Immature natural killer cell (primary cell): Measurements from ENCODE around the gene TCP11L2. TPM values are rescaled to one million over a fixed set of nuclear protein-coding genes. Genes with fewer than 3 reads are reported as not detected.
A peak's percentile ranks its signal among the peaks of the same experiment; 100 is the strongest.

ENCODE experiments used
- DNase-seq, 3 donors: peaks; one replicate each; pipeline ENCODE4 v3.0.0; 2022; ENCODE audit warnings: mixed read lengths in 1 of 3
- H3K27ac Mint-ChIP-seq, 6 donors: one replicate each; pipeline ENCODE4 v1.8.0; 2020; ENCODE audit warnings: mixed read lengths in 6 of 6, mild to moderate bottlenecking in 5 of 6, inconsistent platforms in 4 of 6, moderate library complexity in 3 of 6
- H3K27me3 Mint-ChIP-seq, 3 donors: one replicate each; pipeline ENCODE4 v1.8.0; 2020 to 2021; ENCODE audit warnings: low read depth in 3 of 3, mild to moderate bottlenecking in 3 of 3, mixed read lengths in 3 of 3, moderate library complexity in 3 of 3, inconsistent platforms in 1 of 3
- H3K36me3 Mint-ChIP-seq, 3 donors: one replicate each; pipeline ENCODE4 v1.8.0; 2020; ENCODE audit warnings: mixed read lengths in 3 of 3, inconsistent platforms in 2 of 3, mild to moderate bottlenecking in 2 of 3
- H3K4me1 Mint-ChIP-seq, 2 donors: one replicate each; pipeline ENCODE4 v1.8.0; 2020; ENCODE audit warnings: inconsistent platforms in 2 of 2, mild to moderate bottlenecking in 2 of 2, mixed read lengths in 2 of 2, moderate library complexity in 1 of 2
- H3K4me3 Mint-ChIP-seq, 5 donors: one replicate each; pipeline ENCODE4 v1.8.0; 2020; ENCODE audit warnings: mild to moderate bottlenecking in 5 of 5, mixed read lengths in 5 of 5, inconsistent platforms in 3 of 5, moderate library complexity in 3 of 5
- H3K9me3 Mint-ChIP-seq, 6 donors: one replicate each; pipeline ENCODE4 v1.8.0; 2020; ENCODE audit warnings: mild to moderate bottlenecking in 6 of 6, mixed read lengths in 6 of 6, inconsistent platforms in 4 of 6, moderate library complexity in 3 of 6
- polyA plus RNA-seq, 3 donors: library from polyadenylated mRNA; unstranded; fragments of 300-500 nt; fragmentation: Illumina TruSeq; gene quantifications; one replicate each; pipeline ENCODE4 v1.2.3, GENCODE V29; 2021

The TCP11L2 gene
- 10 to 100 TPM; 11.0 to 20.4 (median 18.1) TPM for polyA plus RNA-seq

- peak within 1 kb of the TSS; percentile 98 to 100 (median 99) for H3K27ac Mint-ChIP-seq
- peak within 1 kb of the TSS; percentile 92 to 97 (median 94) for H3K4me3 Mint-ChIP-seq
- H3K27me3 Mint-ChIP-seq, result peaks cover 15 to 20% (median 18%) of the 10 kb centered on the region in 3 donors
Observed at GRCh38 chr12:106302401-106303201, at the start of gene TCP11L2. Gene TCP11L2, plus strand, starts transcription at chr12:106302733. Its CDS starts 8,343 bp downstream, at chr12:106311076.

DNA sequence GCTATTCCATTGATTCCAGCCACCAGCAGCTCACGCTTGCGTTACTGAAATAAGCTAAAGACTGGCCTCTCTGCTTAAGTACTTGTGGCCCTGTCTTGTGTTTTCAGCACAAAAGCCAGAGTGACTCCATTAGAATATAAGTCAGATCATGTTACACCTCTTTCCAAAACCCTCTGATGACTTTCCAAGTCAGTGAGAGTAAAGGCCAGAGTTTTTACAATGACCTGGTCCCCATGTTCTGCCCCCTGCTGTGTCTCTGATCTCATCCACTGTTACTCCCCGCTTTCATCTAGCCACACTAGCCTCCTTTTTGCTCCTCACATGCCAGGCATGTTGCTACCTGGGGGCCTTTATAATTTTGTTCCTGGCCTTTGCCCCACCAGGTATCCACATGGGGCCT is 47.8 kb upstream of the TCP11L2 start:
- Mint-ChIP-seq H3K27me3 (no peaks in the 10 kb centered on the region), H3K4me1 (no peaks in the 10 kb centered on the region), H3K27ac (no peak overlapping the region), H3K4me3 (no peak overlapping the region), H3K9me3 (no peaks in the 10 kb centered on the region), H3K36me3 (no peaks in the 10 kb centered on the region)
- DNase-seq, result no peak

More at GRCh38 chr12:106302401-106303201, at the start of gene TCP11L2:
- Mint-ChIP-seq H3K9me3 (no peaks in the 10 kb centered on the region), H3K36me3 (no peaks in the 10 kb centered on the region), H3K4me1 (peaks cover 40 to 56% of the 10 kb centered on the region in 2 donors)
- peak; percentile 90 to 93 (median 92) for DNase-seq

DNA sequence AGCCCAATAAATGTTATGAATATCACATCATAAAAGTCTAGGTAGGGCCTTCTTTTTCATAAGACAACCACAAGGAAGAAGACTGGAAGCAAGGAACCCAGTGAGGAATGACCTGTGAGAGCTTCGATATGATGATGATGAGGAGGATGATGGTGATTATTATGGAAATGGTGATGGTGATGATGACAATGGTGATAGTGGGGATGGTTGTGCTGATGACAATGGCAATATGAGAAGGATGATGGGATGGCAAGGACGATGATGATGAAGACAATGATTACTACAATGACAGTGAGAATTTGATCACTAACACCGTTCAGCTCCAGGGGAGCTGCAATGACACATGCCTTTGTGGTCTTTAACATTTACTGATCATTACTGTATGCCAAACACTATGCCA is 47.0 kb upstream of the TCP11L2 start:
- no peak overlapping the region for H3K4me3 Mint-ChIP-seq
- no peaks in the 10 kb centered on the region for H3K36me3 Mint-ChIP-seq
- no peaks in the 10 kb centered on the region for H3K27me3 Mint-ChIP-seq
- H3K4me1 Mint-ChIP-seq, result no peaks in the 10 kb centered on the region
- no peaks in the 10 kb centered on the region for H3K9me3 Mint-ChIP-seq
- H3K27ac Mint-ChIP-seq, result no peak overlapping the region
- DNase-seq, result no peak

DNA sequence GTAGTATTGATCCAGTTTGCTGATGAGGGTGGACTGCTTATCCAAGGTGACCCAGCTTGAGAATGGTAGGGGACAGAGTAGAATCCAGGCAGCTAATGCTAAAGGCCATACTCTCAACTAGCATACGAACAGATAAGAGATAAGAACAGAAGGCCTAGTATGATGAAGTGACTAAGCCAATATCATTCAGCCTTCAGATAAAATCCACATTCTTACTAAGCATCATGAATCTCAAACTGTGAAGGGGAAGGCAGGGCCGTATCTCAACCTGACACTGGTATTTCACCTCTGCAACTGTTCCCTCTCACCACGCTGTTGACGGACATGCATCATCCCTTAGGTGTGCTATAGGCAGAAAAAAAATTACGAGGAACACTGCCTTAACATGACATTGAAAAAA is 46.6 kb upstream of the TCP11L2 start:
- Mint-ChIP-seq H3K9me3 (no peaks in the 10 kb centered on the region), H3K27ac (no peak overlapping the region), H3K4me1 (no peaks in the 10 kb centered on the region), H3K36me3 (no peaks in the 10 kb centered on the region), H3K4me3 (no peak overlapping the region), H3K27me3 (no peaks in the 10 kb centered on the region)
- no peak for DNase-seq

DNA sequence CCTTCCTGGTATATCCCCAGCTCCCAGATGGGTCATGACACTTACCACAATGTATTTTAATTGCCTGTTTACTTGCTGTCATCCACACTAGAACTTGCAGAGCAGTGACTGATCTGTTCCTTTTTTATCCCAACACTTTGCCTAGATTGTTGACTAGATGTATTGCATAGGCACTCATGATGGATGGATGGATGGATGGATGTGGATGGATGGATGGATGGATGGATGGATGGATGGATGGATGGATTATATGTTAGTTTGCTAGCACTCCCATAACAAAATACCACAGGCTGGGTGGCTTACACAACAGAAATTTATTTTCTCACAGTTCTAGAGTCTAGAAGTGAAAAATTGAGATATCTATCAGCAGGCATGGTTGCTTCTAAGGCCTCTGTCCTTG is 46.0 kb upstream of the TCP11L2 start:
- no peaks in the 10 kb centered on the region for H3K27me3 Mint-ChIP-seq

DNA sequence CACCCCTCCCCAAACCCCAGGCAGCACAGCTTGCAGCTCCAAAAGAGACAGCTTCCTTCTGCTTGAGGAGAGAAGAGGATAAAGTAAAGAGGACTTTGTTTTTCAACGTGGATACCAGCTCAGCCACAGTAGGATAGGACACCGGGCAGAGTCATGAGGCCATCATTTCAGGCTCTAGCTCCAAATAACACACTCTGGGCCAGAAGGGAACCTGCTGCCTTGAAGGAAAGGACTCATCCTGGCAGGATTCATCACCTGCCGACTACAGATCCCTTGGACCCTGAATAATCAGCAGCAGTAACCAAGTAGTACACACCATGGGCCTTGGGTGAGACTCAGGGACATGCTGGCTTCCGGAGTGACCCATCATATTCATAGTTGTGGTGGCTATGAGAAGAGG is 44.3 kb upstream of the TCP11L2 start:
- no peaks in the 10 kb centered on the region for H3K36me3 Mint-ChIP-seq
- DNase-seq, result no peak
- no peak overlapping the region for H3K4me3 Mint-ChIP-seq
- H3K9me3 Mint-ChIP-seq, result peaks cover 0 to 2% (median 0%) of the 10 kb centered on the region in 6 donors
- H3K27me3 Mint-ChIP-seq, result peaks cover 0 to 2% (median 1%) of the 10 kb centered on the region in 3 donors
- H3K27ac Mint-ChIP-seq, result no peak overlapping the region
- no peaks in the 10 kb centered on the region for H3K4me1 Mint-ChIP-seq

More for the DNA sequence above, 46.0 kb upstream of the TCP11L2 start:
- no peaks in the 10 kb centered on the region for H3K4me1 Mint-ChIP-seq
- no peak overlapping the region for H3K4me3 Mint-ChIP-seq
- DNase-seq, result no peak
- peaks cover 0 to under 1% (median 0%) of the 10 kb centered on the region in 6 donors for H3K9me3 Mint-ChIP-seq
- H3K27ac Mint-ChIP-seq, result no peak overlapping the region
- H3K36me3 Mint-ChIP-seq, result no peaks in the 10 kb centered on the region

GRCh38 chr12:106258935-106259334 is 43.6 kb upstream of the TCP11L2 start:
- H3K36me3 Mint-ChIP-seq, result no peaks in the 10 kb centered on the region
- H3K9me3 Mint-ChIP-seq, result peaks cover 0 to 4% (median 0%) of the 10 kb centered on the region in 6 donors
- no peak overlapping the region for H3K27ac Mint-ChIP-seq
- no peak overlapping the region for H3K4me3 Mint-ChIP-seq
- H3K4me1 Mint-ChIP-seq, result no peaks in the 10 kb centered on the region
- H3K27me3 Mint-ChIP-seq, result peaks cover 0 to 5% (median 2%) of the 10 kb centered on the region in 3 donors
- DNase-seq, result no peak

GRCh38 chr12:106265116-106265515 is 37.4 kb upstream of the TCP11L2 start:
- peaks cover 0 to 26% (median 7%) of the 10 kb centered on the region in 3 donors for H3K27me3 Mint-ChIP-seq

GRCh38 chr12:106267535-106267934 is 35.0 kb upstream of the TCP11L2 start:
- DNase-seq, result no peak
- no peak overlapping the region for H3K27ac Mint-ChIP-seq
- H3K4me3 Mint-ChIP-seq, result no peak overlapping the region
- peaks cover 0 to 26% (median 5%) of the 10 kb centered on the region in 3 donors for H3K27me3 Mint-ChIP-seq
- no peaks in the 10 kb centered on the region for H3K4me1 Mint-ChIP-seq
- H3K9me3 Mint-ChIP-seq, result peaks cover 0 to 3% (median 0%) of the 10 kb centered on the region in 6 donors
- no peaks in the 10 kb centered on the region for H3K36me3 Mint-ChIP-seq

More at GRCh38 chr12:106265116-106265515, 37.4 kb upstream of the TCP11L2 start:
- DNase-seq, result no peak
- no peak overlapping the region for H3K4me3 Mint-ChIP-seq
- H3K9me3 Mint-ChIP-seq, result peaks cover 0 to 4% (median 0%) of the 10 kb centered on the region in 6 donors
- H3K36me3 Mint-ChIP-seq, result no peaks in the 10 kb centered on the region
- H3K4me1 Mint-ChIP-seq, result no peaks in the 10 kb centered on the region
- no peak overlapping the region for H3K27ac Mint-ChIP-seq

GRCh38 chr12:106269150-106269771 is 33.3 kb upstream of the TCP11L2 start:
- Mint-ChIP-seq H3K4me1 (no peaks in the 10 kb centered on the region), H3K36me3 (no peaks in the 10 kb centered on the region), H3K9me3 (no peaks in the 10 kb centered on the region), H3K27ac (no peak overlapping the region), H3K4me3 (no peak overlapping the region), H3K27me3 (peaks cover 0 to 21% (median 5%) of the 10 kb centered on the region in 3 donors)
- DNase-seq, result no peak

- H3K36me3 Mint-ChIP-seq, result no peaks in the 10 kb centered on the region
- no peaks in the 10 kb centered on the region for H3K9me3 Mint-ChIP-seq
- no peak overlapping the region for H3K27ac Mint-ChIP-seq
- peaks cover 0 to 7% (median 6%) of the 10 kb centered on the region in 3 donors for H3K27me3 Mint-ChIP-seq
- H3K4me1 Mint-ChIP-seq, result no peaks in the 10 kb centered on the region
- no peak for DNase-seq
- H3K4me3 Mint-ChIP-seq, result no peak overlapping the region
Observed at GRCh38 chr12:106271575-106272505, 30.7 kb upstream of the TCP11L2 start.

DNA sequence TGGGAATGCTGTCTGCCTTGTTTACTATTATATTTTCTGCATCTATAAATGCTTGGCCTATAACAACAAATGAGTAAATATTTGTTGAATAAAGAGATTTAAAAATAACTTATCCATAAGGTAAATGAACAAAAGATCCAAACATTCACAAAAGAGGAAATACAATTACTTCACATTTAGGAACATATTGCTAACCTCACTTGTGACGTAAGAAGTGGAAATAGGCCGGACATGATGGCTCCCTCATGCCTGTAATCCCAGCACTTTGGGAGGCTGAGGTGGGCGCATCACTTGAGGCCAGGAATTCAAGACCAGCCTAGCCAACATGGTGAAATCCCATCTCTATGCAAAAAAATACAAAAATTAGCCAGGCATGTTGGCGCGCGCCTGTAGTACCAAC is 29.0 kb upstream of the TCP11L2 start:
- DNase-seq, result no peak
- Mint-ChIP-seq H3K36me3 (no peaks in the 10 kb centered on the region), H3K4me1 (no peaks in the 10 kb centered on the region), H3K27me3 (peaks cover 0 to 7% (median 0%) of the 10 kb centered on the region in 3 donors), H3K4me3 (no peak overlapping the region), H3K27ac (no peak overlapping the region), H3K9me3 (no peaks in the 10 kb centered on the region)

DNA sequence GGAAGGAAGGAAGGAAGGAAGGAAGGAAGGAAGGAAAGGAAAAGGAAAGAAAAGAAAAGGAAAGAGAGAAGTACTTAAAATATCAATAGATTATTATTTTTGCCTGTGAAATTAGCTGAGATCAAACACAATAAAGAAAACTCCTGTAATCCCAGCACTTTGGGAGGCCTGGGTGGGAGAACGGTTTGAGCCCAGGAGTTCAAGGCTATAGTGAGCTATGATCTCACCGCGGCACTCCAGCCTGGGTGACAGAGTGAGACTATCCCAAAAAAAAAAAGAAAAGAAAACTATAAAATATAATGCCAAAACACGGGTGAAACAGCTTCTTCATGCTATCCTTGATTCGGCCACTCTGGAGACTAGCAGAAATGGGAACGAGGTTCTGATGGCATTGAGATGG is 28.5 kb upstream of the TCP11L2 start:
- Mint-ChIP-seq H3K36me3 (no peaks in the 10 kb centered on the region), H3K9me3 (no peaks in the 10 kb centered on the region), H3K4me3 (no peak overlapping the region), H3K27ac (no peak overlapping the region), H3K4me1 (no peaks in the 10 kb centered on the region), H3K27me3 (peaks cover 0 to 7% (median 0%) of the 10 kb centered on the region in 3 donors)
- no peak for DNase-seq
